Natural killer cell treated with Interleukin-12 subunit alpha and Interleukin-12 subunit beta and Interleukin-15 and Interleukin-18, amount 100 ng/mL, for 72 hours (primary cell): ENCODE results near the gene LIMS1. TPM values are rescaled to one million over a fixed set of nuclear protein-coding genes. Genes with fewer than 3 reads are reported as not detected.
"Not testable (repeated sequence)": the region's sequence is repeated elsewhere in the genome, so short reads cannot be mapped to it uniquely, and the experiment has no call there.

ENCODE experiments used
- ATAC-seq, 2 donors: fragments of 150-1000 bp; cut with Tn5 transposase in 1 of 2; sonication (Bioruptor Pico), chemical (Tn5 transposase) in 1 of 2; 2 replicates each; pipeline ENCODE4 v1.10.0; 2021
- DNase-seq: peaks from one replicate; pipeline ENCODE4 v3.0.0; 2022; ENCODE audit warnings: low spot score
- H3K27ac Mint-ChIP-seq, 2 donors: 1 replicate in 1 of 2; 2 replicates in 1 of 2; pipeline ENCODE4 v1.8.0; 2022; ENCODE audit warnings: mixed read lengths in 2 of 2, mild to moderate bottlenecking in 1 of 2, moderate library complexity in 1 of 2
- H3K27me3 Mint-ChIP-seq, 2 donors: 1 replicate in 1 of 2; 2 replicates in 1 of 2; pipeline ENCODE4 v1.8.0; 2022; ENCODE audit warnings: mixed read lengths in 2 of 2
- H3K36me3 Mint-ChIP-seq: one replicate; pipeline ENCODE4 v1.8.0; 2022; ENCODE audit warnings: mixed read lengths
- H3K4me1 Mint-ChIP-seq, 2 donors: 1 replicate in 1 of 2; 2 replicates in 1 of 2; pipeline ENCODE4 v1.8.0; 2022; ENCODE audit warnings: low read depth in 2 of 2, mixed read lengths in 2 of 2, mild to moderate bottlenecking in 1 of 2
- H3K4me3 Mint-ChIP-seq: one replicate; pipeline ENCODE4 v1.8.0; 2022; ENCODE audit warnings: mixed read lengths
- H3K9me3 Mint-ChIP-seq: 2 replicates; pipeline ENCODE4 v1.8.0; 2022; ENCODE audit warnings: mixed read lengths
- total RNA-seq, 2 donors: library from RNA; stranded (reverse); gene quantifications; one replicate each; pipeline ENCODE4 v1.2.3, GENCODE V29; 2022

LIMS1 gene
- total RNA-seq, 2 donors from 2014 or later: 38.7 to 44.7 TPM

DNA sequence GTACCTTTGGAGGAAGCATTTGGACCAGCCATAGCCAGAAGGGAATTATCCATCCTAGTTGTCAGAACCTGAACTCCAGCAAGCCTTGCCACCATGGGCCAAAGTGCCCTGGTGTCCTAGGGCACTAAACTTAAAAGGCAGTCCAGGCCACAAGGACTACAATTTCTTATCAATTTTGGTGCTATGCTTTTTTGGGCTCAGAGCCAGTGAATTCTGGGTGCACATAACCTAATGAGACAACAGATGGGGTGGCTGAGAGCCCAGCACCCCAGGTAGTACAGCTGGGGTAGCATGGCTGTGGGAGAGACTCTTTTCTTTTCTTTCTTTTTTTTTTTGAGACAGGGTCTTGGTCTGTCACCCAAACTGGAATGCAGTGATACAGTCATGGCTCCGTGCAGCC is 170.6 kb downstream of the LIMS1 start:
- Mint-ChIP-seq H3K4me3 (no peak overlapping the region), H3K4me1 (no peaks in the 10 kb centered on the region), H3K9me3 (no peaks in the 10 kb centered on the region), H3K27ac (no peak overlapping the region), H3K27me3 (peaks cover 9 to 16% of the 10 kb centered on the region in 2 donors), H3K36me3 (peaks cover 6% of the 10 kb centered on the region)
- DNase-seq (no peak), ATAC-seq (no peak)

- Mint-ChIP-seq H3K4me1 (no peaks in the 10 kb centered on the region), H3K27me3 (peaks cover 12 to 22% of the 10 kb centered on the region in 2 donors), H3K36me3 (peaks cover 6% of the 10 kb centered on the region), H3K4me3 (no peak overlapping the region), H3K27ac (no peak overlapping the region), H3K9me3 (no peaks in the 10 kb centered on the region)
- ATAC-seq (no peak), DNase-seq (no peak)
Measured at GRCh38 chr2:108707300-108707699, 173.0 kb downstream of the LIMS1 start.

GRCh38 chr2:108716971-108717370 is 182.7 kb downstream of the LIMS1 start:
- H3K4me3 Mint-ChIP-seq, H3K27ac Mint-ChIP-seq, ATAC-seq, H3K27me3 Mint-ChIP-seq, DNase-seq, H3K36me3 Mint-ChIP-seq, H3K4me1 Mint-ChIP-seq, H3K9me3 Mint-ChIP-seq: not testable (repeated sequence)

GRCh38 chr2:108719149-108720044 is 185.1 kb downstream of the LIMS1 start, which contains the start of gene RANBP2:
RANBP2 (plus strand) TSS chr2:108719482; CDS start chr2:108719607, 125 bp downstream.
- H3K27ac Mint-ChIP-seq: peak within 1 kb of the TSS; percentile 97 to 98
- no peaks in the 10 kb centered on the region for H3K36me3 Mint-ChIP-seq
- DNase-seq (peak; percentile 95), ATAC-seq (peak; percentile 99 to 100)
- no peaks in the 10 kb centered on the region for H3K9me3 Mint-ChIP-seq
- peaks cover 14 to 16% of the 10 kb centered on the region in 2 donors for H3K4me1 Mint-ChIP-seq
- H3K27me3 Mint-ChIP-seq: no peaks in the 10 kb centered on the region
- peak within 1 kb of the TSS; percentile 99 for H3K4me3 Mint-ChIP-seq

GRCh38 chr2:108726048-108726447 is 191.8 kb downstream of the LIMS1 start:
- not testable (repeated sequence) for H3K36me3 Mint-ChIP-seq, H3K9me3 Mint-ChIP-seq, ATAC-seq, DNase-seq, H3K4me3 Mint-ChIP-seq, H3K27ac Mint-ChIP-seq, H3K27me3 Mint-ChIP-seq
- peaks cover 12 to 20% of the 10 kb centered on the region in 2 donors for H3K4me1 Mint-ChIP-seq

DNA sequence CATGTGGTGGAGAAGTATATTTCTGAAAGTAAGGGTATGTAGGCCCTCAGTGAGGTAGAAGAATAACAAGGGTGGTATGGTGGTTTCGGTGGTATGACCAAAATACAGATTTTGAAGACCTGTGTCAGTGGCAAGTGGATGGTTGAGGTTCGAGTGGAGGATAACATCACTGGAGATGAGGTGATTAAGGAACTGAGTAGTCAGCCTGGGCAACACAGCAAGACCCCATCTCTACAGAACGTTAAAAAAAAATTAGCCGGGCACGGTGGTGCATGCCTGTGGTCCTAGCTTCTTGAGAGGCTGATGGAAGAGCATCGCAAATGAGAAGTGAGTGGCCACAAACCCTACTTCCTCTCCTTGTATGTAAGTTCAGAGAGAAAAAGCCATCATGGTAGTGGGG is 200.4 kb downstream of the LIMS1 start:
- peak overlapping the region in 1 of 2 donors; percentile 15 for H3K27ac Mint-ChIP-seq
- H3K4me3 Mint-ChIP-seq, ATAC-seq, H3K4me1 Mint-ChIP-seq, H3K27me3 Mint-ChIP-seq, H3K9me3 Mint-ChIP-seq, DNase-seq: not testable (repeated sequence)
- peaks cover 11% of the 10 kb centered on the region for H3K36me3 Mint-ChIP-seq

Other genes starting within 250 kb of the LIMS1 start
- not detected for gene SULT1C2, start 245.6 kb upstream of the LIMS1 start, total RNA-seq
- not detected for gene SULT1C4, start 156.5 kb upstream of the LIMS1 start, total RNA-seq
- gene GCC2, start 85.3 kb upstream of the LIMS1 start, total RNA-seq: 10 to 100 TPM; 36.4 to 41.8 TPM
- gene RANBP2, start 185.0 kb downstream of the LIMS1 start, total RNA-seq: 10 to 100 TPM; 58.0 to 79.3 TPM